ENCODE results near the gene NXPH2. TPM values are rescaled to one million over a fixed set of nuclear protein-coding genes. Genes with fewer than 3 reads are reported as not detected.

The NXPH2 gene
- total RNA-seq, 1 experiment from 2014 or later = 1.8 TPM

DNA sequence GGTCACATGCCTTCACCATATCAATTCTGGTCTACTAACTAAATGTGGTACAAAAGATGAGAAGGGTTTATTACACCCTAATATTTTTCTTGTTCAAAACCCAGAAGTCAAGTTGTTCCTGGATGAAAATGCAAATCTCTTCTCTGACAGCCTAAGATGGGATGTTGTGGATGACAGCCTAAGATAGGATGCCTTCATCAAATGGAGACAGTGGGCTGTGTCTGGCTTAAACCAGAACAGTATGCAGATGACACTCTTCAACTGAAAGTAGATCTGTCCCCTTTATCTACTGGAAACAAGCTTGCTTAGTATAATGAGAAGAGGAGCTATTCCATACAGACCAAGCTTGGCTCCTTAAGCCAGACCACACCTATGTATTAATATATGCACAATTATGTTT, 17.7 kb downstream of the NXPH2 start:
- Histone ChIP-seq H3K4ac (ENCODE audit: low read depth, low read length) (no peak overlapping the region), H3K79me2 (ENCODE audit: insufficient read depth, low read length) (no peaks in the 10 kb centered on the region), H2BK5ac (ENCODE audit: insufficient read length, low read length) (no peak overlapping the region), H4K91ac (ENCODE audit: insufficient read length, low read depth, low read length) (no peak overlapping the region), H4K20me1 (ENCODE audit: control insufficient read depth, insufficient read depth, insufficient read length) (no peaks in the 10 kb centered on the region), H3K23ac (ENCODE audit: insufficient read length, low read depth, low read length) (no peak overlapping the region), H3K27me3 (ENCODE audit: insufficient read depth, low read length) (no peaks in the 10 kb centered on the region), H2AK5ac (ENCODE audit: insufficient read length, low read length) (no peak overlapping the region), H2BK20ac (ENCODE audit: low read depth, low read length, poor library complexity, severe bottlenecking) (no peak overlapping the region), H2BK12ac (ENCODE audit: insufficient read length, low read depth, low read length) (no peak overlapping the region), H3K14ac (ENCODE audit: insufficient read depth, low read length) (no peak overlapping the region), H3K9ac (ENCODE audit: extremely low read depth, insufficient read length, low read length) (no peak overlapping the region), H3K79me1 (ENCODE audit: insufficient read depth, low read depth, low read length, poor library complexity, severe bottlenecking) (no peaks in the 10 kb centered on the region), H3K56ac (ENCODE audit: insufficient read length, low read depth, low read length) (no peak overlapping the region), H2AFZ (ENCODE audit: low read length) (no peak overlapping the region), H2BK120ac (ENCODE audit: low read depth, low read length, poor library complexity, severe bottlenecking) (no peak overlapping the region), H3K4me2 (ENCODE audit: insufficient read depth, insufficient read length, low read length) (no peak overlapping the region), H3K23me2 (ENCODE audit: insufficient read length, low read depth, low read length, poor library complexity, severe bottlenecking) (no peaks in the 10 kb centered on the region), H3K9me3 (ENCODE audit: control insufficient read depth, low read depth, low read length) (no peaks in the 10 kb centered on the region), H3K18ac (ENCODE audit: insufficient read length, low read depth, low read length) (no peak overlapping the region), H3T11ph (ENCODE audit: low read length) (no peak overlapping the region), H2BK15ac (ENCODE audit: low read depth, low read length) (no peak overlapping the region), H3K4me1 (ENCODE audit: insufficient read depth, low read length) (peaks cover 2% of the 10 kb centered on the region; the same call in 1 of the 2 replicates), H4K5ac (ENCODE audit: insufficient read length, low read depth, low read length) (no peak overlapping the region), H3K27ac (ENCODE audit: insufficient read length, low read depth, low read length) (no peak overlapping the region), H4K8ac (replicated peaks; ENCODE audit: insufficient read length, low read depth, low read length) (no peak overlapping the region)
- TF ChIP-seq, protein P1, sequence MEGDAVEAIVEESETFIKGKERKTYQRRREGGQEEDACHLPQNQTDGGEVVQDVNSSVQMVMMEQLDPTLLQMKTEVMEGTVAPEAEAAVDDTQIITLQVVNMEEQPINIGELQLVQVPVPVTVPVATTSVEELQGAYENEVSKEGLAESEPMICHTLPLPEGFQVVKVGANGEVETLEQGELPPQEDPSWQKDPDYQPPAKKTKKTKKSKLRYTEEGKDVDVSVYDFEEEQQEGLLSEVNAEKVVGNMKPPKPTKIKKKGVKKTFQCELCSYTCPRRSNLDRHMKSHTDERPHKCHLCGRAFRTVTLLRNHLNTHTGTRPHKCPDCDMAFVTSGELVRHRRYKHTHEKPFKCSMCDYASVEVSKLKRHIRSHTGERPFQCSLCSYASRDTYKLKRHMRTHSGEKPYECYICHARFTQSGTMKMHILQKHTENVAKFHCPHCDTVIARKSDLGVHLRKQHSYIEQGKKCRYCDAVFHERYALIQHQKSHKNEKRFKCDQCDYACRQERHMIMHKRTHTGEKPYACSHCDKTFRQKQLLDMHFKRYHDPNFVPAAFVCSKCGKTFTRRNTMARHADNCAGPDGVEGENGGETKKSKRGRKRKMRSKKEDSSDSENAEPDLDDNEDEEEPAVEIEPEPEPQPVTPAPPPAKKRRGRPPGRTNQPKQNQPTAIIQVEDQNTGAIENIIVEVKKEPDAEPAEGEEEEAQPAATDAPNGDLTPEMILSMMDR (conservative IDR thresholded peaks at IDR 0.05) = no peak
- H3K36me3 Mint-ChIP-seq (ENCODE audit: insufficient read depth in 1 of 3, low read depth in 3 of 3) = peaks cover 0 to 6% (median 0%) of the 10 kb centered on the region in 3 experiments; a peak in 2 of 7 replicates
- no peak overlapping the region for H3K27ac Mint-ChIP-seq
- H3K9me3 Mint-ChIP-seq = no peaks in the 10 kb centered on the region
- H3K27me3 Mint-ChIP-seq (ENCODE audit: low read depth) = no peaks in the 10 kb centered on the region
- H3K4me3 Mint-ChIP-seq = no peak overlapping the region
- H3K4me1 Mint-ChIP-seq = peaks cover 2 to 3% of the 10 kb centered on the region in 2 experiments; a peak in 3 of 4 replicates
- DNase-seq = no peak
